Measurements from ENCODE around the gene NSD1.

NSD1 gene

DNA sequence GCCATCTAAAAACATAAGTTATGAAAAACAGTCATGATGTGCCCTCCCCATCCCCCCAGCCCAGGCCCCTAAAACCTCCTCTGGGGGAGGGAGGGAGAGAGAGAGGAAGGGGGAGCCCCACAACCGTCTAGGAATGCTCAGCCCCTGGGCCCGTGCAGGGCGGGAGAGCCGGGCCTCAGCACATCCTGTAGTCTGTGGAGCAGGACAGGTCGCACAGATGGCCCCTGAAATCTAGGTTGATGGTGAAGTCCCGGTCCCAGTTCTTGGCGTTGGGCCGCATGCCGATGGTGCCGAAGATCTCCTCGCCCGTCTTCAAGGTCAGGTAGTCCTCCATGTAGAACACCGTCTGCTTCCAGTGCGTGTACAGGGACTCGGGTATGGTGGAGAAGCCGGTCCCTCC lies 131.8 kb downstream of the NSD1 start:
- no peak overlapping the region for H3K27ac ChIP-seq
- no peak overlapping the region for H3K4me3 ChIP-seq

DNA sequence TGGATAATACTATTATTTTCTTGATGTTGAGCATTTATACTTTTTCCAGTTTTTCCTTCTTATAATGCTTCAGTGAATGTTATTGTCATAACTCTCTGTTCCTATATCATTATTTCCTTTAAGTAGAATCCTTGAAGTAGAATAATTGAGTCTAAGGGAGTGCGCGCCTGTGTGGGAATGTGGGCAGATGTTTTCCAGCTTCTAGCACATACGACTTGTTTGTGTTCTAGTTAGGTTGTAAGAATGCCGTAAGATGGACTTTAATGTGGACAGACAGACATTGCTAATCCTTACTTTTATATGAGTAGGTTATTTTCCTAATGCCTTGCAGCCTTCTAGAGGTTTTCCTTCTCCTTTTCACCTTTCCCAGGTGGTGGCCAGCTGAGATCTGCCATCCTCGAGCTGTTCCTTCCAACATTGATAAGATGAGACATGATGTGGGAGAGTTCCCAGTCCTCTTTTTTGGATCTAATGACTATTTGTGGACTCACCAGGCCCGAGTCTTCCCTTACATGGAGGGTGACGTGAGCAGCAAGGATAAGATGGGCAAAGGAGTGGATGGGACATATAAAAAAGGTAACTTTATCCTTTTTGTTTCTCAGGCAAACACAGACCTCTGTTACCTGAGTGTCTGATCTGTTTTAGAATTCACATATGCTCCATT lies 135.8 kb downstream of the NSD1 start:
- H3K27ac ChIP-seq: no peak overlapping the region
- no peak overlapping the region for H3K4me3 ChIP-seq

DNA sequence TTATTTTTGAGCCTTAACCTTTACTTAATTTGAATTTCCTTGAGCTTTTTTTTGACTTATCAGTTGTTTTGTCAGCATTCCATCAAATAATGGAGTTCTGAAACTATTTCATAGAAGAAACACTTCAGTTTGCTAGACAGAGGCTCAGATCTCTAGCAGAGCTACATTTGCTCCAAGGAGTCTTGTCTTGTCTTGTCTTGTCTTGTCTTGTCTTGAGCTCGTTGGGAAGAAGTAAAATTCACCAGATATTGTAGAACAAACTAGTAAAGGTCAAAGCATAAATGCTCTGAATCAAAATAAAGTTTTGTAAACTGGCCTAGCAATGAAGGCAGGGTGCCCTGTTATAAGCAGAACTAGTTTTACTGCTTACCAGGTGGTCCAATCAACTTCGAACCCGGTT lies 136.4 kb downstream of the NSD1 start:
- no peak overlapping the region for H3K4me3 ChIP-seq
- peak overlapping the region in 1 of 21 experiments; percentile 16 for H3K27ac ChIP-seq

DNA sequence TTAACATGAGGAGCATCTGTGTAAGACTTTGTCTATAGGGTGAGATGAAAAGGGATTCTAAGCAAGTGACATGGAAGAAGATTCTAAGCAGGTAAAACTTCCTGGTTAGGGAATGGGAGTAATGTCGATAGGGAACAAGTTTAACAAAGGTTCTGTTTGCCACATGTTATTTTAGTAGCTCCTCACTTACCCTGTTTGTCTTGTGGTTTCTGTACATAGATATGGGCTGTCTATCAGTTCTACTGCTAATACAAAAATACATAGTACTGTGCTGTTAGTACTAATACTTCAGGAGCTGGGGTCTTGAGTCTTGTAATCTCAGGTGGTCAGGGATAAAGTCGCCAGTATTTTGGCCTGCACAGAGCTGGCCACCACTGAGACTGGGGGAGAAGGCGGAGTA lies 137.1 kb downstream of the NSD1 start:
- peak overlapping the region in 3 of 21 experiments; percentile 4 to 46 (median 16) for H3K27ac ChIP-seq
- no peak overlapping the region for H3K4me3 ChIP-seq

DNA sequence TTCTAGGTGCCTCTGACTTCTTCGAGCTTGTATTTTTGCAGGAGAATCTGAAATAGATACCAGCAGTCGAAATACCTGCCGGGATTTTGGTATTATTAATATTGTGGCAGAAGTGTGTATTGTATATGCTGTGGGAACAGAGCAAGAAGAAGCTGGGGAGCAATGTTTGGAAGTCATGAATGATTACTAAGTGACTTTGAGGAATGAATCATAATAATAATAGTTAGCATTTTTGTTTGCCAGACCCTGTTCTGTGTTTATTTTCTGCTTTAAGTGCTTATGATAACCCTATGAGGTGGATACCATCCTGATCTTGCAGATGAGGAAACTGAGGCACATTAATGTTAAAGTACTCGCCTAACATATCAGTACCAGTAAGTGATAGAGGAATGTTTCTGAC lies 137.5 kb downstream of the NSD1 start:
- H3K4me3 ChIP-seq: no peak overlapping the region
- H3K27ac ChIP-seq: peak overlapping the region in 2 of 21 experiments; percentile 4 to 46

DNA sequence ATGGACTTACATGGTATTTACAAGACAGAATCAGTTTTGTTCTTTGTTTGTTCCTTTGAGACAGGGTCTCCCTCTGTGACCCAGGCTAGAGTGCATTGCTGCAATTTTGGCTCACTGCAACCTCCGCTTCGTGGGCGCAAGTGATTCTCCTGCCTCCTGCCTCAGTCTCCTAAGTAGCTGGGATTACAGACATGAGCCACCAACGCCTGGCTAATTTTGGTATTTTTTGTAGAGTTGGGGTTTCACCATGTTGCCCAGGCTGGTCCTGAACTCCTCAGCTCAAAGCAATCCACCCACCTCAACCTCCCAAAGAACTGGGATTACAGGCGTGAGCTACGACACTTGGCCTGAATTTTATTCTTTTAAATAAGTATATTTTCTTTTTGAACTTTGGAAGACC lies 142.3 kb downstream of the NSD1 start:
- Histone ChIP-seq H3K4me3 (no peak overlapping the region), H3K27ac (no peak overlapping the region)

DNA sequence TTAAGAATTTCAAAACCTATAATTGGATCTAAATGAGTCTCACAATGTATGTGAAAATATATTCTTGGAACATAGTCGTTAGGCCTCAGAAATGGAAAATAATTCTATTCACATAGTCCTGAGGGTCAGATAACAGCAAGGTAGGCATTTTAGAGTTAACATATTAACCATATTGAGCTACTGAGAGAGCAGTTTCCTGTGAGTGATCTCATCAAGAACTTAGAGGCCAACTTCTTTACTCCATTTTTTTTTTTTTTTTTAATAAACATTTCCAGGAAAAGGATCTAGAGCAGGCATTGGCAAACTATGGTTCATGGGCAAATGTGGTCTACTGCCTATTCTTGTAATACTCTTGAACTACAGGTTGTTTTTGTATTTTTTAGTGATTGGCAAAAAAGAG lies 143.3 kb downstream of the NSD1 start:
- Histone ChIP-seq H3K4me3 (no peak overlapping the region), H3K27ac (no peak overlapping the region)

DNA sequence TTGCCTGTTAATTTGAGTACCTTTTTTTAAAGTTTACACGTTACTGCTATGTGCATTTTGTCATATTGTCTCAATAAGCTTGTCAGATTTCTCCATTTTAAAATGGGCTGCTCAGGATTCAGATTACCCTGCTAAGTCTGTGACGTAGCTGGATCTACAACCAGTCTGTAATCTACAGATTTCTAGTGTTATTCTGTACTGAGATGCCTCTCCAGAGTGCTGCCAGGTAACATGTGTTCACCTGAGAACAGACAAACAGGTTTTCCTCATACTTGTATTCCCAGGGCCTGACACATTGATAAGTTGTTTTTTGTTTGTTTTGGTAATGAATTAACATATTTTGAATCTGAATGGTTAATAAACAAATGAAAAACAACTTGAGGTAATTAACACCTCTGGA lies 154.6 kb downstream of the NSD1 start:
- no peak overlapping the region for H3K27ac ChIP-seq

DNA sequence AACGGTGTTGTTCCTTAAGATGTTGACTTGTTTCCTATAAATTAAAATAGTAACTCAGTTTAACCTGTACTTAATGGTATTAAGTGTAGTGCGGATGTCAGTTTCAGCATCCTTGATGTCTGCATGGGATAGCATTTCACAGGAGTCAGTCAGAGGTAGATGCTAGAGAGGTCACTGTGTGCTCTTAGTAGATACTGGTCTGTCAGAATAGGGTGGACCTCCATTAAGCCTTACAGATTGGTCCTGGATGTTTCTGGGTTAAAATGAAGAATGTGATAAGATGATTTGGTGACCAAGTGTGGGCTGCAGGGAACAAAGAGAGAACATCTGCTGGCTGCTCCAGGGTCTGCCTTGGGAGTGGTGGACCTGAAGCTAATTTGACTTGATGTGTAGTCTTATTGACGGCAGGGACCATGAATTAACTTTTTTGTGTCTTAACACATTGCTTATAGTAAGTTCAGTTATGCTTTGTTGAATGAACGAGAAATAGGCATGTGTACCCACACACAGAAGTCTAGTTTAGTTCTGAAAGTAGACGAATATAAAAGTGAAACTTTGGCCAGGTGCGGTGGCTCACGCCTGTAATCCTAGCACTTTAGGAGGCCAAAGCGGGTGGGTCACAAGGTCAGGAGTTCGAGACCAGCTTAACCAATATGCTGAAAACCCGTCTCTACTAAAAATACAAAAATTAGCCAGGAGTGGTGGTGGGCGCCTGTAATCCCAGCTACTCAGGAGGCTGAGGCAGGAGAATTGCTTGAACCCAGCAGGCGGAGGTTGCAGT lies 157.4 kb downstream of the NSD1 start:
- H3K4me3 ChIP-seq: no peak overlapping the region

More for the DNA sequence above, 154.6 kb downstream of the NSD1 start:
- no peak overlapping the region for H3K4me3 ChIP-seq

DNA sequence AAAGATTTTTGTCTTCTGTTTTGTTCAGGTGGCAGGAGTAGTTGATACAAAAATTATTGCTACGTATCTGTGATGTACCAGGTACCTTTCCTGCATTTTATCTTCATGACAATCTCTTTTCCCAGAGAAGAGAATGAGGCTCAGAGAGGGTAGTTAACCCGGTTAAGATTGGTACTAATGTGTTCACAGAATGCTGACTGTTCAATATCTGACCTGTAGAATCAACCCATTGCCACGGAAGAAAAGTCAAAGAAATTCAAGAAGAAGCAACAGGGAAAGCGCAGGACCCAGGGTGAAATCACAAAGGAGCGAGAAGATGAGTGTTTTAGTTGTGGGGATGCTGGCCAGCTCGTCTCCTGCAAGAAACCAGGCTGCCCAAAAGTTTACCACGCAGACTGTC lies 158.2 kb downstream of the NSD1 start:
- no peak overlapping the region for H3K4me3 ChIP-seq
- no peak overlapping the region for H3K27ac ChIP-seq

More for the DNA sequence above, 157.4 kb downstream of the NSD1 start:
- no peak overlapping the region for H3K27ac ChIP-seq

DNA sequence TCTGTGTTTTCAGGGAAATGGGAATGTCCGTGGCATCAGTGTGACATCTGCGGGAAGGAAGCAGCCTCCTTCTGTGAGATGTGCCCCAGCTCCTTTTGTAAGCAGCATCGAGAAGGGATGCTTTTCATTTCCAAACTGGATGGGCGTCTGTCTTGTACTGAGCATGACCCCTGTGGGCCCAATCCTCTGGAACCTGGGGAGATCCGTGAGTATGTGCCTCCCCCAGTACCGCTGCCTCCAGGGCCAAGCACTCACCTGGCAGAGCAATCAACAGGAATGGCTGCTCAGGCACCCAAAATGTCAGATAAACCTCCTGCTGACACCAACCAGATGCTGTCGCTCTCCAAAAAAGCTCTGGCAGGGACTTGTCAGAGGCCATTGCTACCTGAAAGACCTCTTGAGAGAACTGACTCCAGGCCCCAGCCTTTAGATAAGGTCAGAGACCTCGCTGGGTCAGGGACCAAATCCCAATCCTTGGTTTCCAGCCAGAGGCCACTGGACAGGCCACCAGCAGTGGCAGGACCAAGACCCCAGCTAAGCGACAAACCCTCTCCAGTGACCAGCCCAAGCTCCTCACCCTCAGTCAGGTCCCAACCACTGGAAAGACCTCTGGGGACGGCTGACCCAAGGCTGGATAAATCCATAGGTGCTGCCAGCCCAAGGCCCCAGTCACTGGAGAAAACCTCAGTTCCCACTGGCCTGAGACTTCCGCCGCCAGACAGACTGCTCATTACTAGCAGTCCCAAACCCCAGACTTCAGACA lies 160.4 kb downstream of the NSD1 start:
- Histone ChIP-seq H3K4me3 (no peak overlapping the region), H3K27ac (no peak overlapping the region)

DNA sequence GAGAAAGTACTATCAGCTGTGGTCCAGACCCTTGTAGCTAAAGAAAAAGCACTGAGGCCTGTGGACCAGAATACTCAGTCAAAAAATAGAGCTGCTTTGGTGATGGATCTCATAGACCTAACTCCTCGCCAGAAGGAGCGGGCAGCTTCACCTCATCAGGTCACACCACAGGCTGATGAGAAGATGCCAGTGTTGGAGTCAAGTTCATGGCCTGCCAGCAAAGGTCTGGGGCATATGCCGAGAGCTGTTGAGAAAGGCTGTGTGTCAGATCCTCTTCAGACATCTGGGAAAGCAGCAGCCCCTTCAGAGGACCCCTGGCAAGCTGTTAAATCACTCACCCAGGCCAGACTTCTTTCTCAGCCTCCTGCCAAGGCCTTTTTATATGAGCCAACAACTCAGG lies 161.1 kb downstream of the NSD1 start:
- no peak overlapping the region for H3K27ac ChIP-seq

DNA sequence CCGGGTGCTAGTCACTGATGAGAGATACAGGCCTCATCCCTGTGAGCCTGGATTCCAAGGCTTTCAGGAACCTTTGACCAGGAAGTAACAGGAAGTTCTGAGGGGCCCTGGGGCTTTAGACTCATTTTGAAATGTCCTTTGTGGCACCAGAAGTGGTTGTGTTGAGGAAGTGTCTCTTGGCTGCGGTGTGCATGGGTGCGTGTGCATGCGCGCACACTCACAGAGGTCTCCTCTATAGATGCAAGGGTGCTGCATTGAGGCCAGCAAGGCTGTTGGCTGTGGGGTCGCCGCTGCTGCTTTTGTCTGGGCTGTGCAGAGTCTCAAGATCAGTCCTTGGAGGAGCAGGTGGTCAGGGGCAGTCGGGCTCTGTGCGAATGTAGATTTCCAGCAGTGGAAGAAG lies 162.4 kb downstream of the NSD1 start:
- no peak overlapping the region for H3K4me3 ChIP-seq

More for the DNA sequence above, 161.1 kb downstream of the NSD1 start:
- H3K4me3 ChIP-seq: no peak overlapping the region

DNA sequence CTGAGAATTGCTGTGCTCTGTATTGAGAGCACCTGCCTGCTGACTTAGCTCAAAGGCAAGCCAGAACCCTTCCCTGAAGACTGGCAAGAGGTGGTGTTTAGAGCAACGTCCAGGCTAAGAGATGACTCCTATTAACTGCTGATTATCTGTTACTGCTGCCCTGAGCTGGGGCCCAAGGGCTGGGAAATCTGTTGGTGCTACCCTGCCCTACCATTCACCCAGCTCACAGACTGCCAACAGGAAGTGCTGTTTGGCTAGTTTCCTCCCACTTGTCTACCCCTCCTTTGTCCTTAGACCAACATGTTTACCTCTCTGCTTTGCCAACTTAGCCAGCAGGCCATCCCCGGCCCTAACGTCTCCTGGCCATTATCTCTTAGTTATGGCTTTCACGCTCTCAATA lies 163.0 kb downstream of the NSD1 start:
- Histone ChIP-seq H3K4me3 (no peak overlapping the region), H3K27ac (peak overlapping the region in 10 of 21 experiments; percentile 6 to 67 (median 29))

More for the DNA sequence above, 162.4 kb downstream of the NSD1 start:
- H3K27ac ChIP-seq: peak overlapping the region in 8 of 21 experiments; percentile 7 to 61 (median 29)

DNA sequence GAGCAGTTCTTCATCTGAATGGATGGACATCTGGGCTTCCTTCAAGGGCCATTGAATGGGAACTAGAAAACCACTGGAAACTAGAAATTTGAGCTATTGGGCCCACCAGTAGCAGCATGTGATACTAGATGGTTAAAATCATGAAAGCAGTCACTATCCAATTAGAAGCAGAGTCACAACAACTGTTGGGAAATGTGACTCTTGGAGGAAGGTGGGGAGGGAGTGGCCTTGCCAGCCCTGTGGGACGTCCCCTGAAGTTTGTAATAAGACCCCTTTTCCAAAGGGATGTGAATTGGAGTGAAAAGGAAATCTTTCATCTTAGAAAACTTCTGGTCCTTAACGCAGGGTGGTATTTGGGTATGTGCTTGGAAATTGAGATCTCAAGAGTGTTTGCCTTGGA lies 164.3 kb downstream of the NSD1 start:
- H3K4me3 ChIP-seq: no peak overlapping the region
- H3K27ac ChIP-seq: peak overlapping the region in 1 of 21 experiments; percentile 95

DNA sequence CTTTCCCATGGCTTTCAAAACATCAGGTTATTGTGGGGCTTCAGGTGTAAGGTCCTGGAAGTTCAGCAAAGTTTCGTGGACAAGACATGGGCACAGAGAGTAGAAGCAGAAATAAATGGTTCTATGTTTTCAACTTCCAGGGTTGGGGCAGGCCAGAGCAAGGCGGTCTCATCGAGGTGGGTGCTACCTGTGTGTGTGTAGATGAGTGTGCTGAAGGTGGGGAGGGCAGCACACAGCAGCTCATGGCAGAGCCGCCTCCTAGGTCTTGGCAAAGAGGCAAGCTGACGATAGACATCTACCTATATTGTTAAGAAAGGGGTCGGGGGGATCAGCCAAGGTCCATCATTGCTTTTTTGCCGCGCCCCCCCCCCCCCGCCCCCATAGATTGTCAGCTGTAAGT lies 166.1 kb downstream of the NSD1 start:
- peak overlapping the region in 20 of 21 experiments; percentile 38 to 98 (median 92) for H3K27ac ChIP-seq

DNA sequence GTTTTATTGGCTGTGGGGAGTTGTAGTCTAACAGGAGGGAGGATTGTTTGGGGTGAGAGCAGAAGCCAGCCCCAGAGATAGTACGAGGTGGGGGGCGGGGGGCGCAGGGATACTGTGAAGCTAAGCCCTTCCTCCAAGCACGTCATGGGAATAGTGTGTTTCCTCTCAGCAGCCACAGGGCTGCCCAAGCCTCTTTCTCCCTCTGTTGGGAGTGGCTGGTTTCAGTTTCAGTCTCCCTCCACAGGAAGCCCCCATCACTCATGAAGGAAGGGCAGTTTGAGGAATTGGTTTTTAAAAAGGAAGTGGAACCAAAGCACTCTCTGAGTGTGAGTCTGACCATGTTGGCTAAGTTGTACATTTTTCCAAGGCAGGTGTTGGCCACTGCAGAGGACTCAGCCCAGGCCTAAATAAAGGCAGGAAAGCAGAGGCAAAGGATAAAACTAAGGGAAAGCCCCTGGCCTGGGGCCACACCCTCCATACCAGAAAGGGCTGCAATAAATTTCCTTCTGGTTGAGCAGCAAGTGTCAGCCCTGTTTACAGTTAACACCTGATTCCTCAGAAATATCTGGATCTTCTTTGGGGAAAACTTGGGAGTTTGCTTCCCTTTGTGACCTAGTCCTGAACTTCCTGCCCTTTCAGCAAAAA lies 166.8 kb downstream of the NSD1 start:
- peak overlapping the region in 20 of 21 experiments; percentile 54 to 98 (median 92) for H3K27ac ChIP-seq
- peak overlapping the region in 1 of 7 experiments; percentile 2 for H3K4me3 ChIP-seq

More for the DNA sequence above, 166.1 kb downstream of the NSD1 start:
- no peak overlapping the region for H3K4me3 ChIP-seq

DNA sequence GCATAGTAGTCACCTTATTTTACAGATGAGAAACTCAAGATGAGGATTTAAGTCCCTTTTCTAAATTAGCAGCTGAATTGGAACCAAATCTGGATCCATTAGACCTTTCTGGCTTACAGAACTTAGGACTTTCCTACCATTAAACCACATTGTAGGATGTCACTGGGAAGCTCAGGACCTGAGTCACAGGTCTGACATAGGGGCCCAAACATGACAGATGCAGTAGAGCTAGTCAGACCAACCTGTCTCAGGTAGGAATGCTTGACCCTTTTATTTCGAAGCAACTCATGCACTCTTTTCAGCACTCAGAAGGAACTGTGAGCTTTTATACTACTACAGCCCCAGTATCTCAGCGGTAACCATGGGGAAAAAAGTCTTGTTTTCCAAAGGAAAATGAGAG lies 167.4 kb downstream of the NSD1 start:
- H3K4me3 ChIP-seq: peak overlapping the region in 1 of 7 experiments; percentile 90
- H3K27ac ChIP-seq: peak overlapping the region in 20 of 21 experiments; percentile 54 to 98 (median 92)

DNA sequence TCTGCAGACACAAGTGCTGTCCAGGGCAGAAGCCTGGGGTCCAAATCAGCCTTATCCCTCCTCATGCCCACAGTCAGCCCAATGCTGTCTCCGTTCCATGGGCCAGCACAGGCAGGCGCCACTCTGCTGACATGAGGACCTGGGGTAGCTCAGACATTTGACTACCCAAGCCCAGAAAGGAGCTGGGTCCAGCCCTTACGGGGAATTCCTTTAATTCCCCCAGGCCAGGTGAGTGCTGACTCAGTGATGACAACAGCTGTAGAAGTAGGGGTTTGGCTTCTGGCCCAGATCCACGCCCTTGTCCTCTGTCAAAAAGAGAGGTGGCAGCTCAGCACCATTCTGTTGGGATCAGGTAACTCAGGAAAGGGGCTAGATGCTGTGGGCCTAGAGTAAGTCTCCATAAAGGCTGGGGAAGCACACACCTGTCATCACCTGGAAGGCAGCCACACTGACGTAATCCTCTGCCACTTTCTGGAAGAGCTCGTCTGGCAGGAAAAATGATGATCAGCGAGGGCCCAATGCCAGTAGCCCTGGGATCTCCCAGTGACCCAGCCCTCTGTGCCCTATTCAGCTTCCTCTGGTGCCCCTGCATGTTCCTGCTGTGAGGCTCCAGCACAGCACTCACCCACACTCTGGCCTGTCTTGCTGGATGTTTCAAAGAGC lies 168.1 kb downstream of the NSD1 start:
- peak overlapping the region in 4 of 7 experiments; percentile 60 to 90 (median 78) for H3K4me3 ChIP-seq
- H3K27ac ChIP-seq: peak overlapping the region in 20 of 21 experiments; percentile 75 to 98 (median 93)

Data from skin epidermis (tissue), 12 donors.